ENCODE data around the gene SMIM21.

SMIM21 gene

DNA sequence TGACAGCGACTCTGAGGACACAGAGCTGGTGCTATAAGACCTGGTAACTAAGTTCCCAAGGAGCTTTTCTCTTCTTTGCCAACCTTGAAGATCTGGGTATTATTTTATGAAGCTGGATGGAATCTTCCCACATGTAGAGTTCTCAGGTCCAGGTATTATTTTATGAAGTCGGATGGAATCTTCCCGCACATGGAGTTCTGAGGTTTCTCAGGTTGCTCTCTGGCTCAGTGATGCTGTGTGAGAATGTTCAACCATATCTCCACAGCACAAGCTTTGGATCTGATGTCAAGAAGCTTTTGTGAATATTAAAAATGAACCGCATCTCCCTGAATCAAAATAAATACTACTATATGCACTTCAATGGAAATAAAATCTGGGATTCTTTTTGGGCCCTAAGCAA is at the start of gene SMIM21:
Gene SMIM21 (minus strand): TSS at position 101 of the 400 bp plus-strand sequence. CDS start 140 bp downstream, outside the sequence.
- DNase-seq = no peak

DNA sequence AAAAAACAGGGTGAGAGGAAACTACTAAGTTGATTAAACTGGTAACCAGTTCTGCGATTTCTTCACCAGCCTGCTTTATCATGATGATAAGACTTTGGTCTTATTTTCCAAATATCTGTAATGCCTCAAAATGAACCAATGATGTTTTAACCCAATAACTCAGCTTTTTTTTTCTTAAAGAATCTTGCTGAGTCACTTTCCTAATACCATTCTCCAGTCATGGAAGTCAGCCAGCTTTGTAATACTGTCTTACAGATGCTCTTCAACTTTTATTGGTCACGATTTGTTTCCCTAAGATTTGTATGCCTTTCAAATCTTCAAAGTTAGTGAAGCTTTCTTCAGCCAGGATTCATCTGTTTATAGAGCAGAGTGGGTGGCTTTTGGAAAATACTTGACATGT is 47.7 kb upstream of the SMIM21 start:
- DNase-seq = no peak

DNA sequence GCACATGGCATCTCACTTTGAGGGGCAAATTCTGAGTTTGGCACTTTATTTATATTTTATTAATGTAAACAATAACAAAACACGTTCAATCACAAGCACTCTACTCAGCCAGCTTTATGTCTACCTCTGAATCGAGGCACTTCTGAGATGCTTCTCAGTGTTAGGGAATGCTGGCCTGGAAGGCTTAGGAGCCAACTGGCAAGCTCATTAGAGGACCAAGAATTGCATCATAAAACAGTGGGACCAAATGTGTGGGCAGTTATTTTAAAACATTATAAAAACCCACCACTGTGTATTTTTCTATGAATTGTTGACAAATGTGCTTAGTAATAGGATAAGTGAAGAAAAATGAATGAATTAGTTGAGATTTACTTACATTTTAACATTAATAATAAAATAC is 46.8 kb upstream of the SMIM21 start:
- DNase-seq = no peak

DNA sequence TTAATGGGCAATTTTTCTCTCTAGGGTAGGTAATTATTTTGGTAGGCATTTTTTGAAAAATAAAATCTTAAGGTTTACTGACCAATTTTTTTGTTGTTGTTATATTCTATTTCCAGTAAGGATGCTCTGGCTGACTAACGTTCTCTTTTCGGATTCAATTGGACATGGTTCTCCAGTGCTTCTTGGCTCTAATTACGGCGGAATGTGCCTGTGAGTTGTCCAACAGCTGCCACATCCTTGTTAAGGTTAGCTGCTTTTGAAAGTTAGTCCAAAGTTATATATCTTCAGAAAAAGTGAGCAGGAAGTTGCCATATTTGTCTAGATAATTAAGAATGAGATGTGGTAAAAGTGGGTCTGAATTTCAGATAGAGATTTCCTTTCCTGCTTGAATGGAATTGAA is 45.8 kb upstream of the SMIM21 start:
- no peak for DNase-seq

DNA sequence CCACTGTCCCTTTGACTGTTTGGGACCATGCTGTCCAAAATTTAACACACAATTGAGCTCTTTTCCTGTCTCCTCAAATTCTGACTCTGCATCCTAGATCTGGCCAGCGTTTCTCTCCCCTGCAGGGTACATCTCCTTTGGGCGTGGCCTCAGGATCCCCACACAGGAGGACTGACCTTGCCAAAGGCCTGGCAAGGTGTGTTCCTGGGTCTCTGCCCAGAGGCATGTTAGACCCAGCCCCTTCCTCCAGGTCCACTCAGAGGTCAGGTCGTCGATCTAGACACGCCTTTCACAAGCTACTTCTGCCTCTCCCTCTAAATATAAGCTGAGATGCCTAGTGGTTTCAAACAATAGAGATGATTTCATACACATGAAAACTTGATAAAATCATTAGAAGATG is 45.4 kb upstream of the SMIM21 start:
- no peak for DNase-seq

DNA sequence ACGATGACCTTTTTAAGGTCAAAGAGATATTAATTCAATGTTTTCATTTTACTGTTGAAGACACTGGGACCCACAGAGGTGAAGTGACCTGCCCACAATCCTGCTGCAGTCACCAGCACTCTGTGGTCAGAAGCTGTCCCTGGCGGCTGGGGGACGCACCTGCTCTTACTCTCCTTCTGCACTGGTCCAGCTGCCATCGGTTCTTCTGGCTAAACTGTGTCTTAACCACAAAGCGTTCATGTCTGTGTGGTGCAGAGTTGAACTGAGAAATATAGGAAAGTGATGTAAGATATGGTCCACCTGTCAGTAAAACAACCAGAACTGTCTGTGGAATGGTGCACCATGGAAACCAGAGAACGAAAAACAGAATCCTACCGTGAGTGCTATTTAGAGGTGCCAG is 44.9 kb upstream of the SMIM21 start:
- no peak for DNase-seq

DNA sequence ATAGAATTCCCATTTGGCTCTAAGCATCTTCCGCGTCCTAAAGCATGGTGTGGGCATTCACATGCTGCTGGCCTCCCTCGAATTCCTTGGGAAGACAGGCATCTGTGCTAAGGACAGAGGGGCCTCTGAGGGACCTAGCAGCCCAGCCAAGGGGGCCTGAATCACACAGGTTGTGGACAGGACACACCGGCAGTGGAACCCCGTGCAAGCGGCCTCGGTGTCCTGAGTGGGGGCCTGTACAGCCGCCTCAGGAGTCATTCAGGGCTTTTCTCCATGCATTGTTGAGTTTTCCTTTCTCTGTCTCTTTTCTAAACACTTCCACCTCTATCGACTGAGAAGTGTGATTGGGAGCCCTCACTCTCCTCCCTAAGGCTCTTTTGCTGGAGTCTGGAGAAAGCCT is 44.3 kb upstream of the SMIM21 start:
- no peak for DNase-seq

DNA sequence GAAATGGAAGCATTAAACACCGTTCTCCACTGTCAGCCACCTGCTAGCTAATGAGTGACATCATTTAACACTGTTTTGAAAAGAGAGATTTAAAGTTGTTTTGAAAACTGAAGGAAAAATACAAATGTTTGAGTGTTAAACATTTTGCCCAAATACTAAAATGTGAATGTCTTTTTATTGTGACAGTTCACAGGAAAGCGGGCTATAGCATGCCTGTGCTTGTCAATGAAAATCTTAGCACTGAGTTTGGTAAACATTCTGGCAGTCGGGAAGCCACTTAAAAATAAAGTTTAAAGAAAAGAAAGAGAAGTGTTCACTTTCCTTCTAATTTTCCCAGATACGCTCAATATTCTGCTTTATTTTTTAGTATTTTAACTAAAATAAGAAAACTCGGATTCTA is 40.3 kb upstream of the SMIM21 start:
- DNase-seq = peak; percentile 1

DNA sequence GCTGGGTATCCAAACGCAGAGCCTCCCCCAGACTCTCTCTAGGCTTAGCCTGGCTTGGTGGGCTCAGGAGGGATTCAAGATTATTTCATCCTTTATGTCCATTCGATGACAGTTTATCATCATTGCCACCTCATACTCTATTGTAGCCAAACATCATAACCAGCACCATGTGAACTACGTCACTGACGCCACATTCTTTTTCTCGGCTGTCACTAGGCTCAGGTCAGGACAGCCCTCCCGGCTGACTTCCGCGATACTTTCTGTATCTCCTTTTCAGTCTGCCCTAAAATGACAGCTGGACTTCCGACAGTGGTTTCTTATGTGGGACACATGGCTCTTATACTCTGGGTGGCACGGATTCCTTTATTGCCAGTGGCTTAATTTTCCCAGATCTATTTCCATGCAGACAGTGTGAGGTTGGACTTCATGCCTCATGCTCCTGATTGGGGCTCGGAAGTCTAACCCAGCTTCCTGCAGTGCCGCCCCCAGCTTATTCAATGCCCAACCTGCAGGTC is 39.8 kb upstream of the SMIM21 start:
- no peak for DNase-seq

DNA sequence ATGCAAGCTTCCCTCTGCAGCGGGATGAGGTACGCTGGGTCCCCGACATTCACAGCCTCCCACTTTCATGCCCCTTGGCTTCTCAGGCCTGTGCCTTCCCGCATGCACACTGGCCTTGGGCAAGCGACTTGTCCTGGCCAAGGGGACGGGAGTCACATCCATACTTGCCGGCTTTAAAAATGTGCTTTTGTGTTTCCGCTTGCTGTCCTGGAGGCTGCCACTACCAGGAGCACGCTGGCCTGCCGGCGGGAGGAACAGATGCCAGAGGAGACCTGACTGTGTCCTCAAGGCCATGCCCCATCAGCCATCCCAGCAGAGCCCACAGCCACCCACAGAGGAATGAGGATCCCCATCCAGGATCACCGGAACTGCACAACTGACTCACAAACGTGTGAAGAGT is 36.9 kb upstream of the SMIM21 start:
- no peak for DNase-seq

DNA sequence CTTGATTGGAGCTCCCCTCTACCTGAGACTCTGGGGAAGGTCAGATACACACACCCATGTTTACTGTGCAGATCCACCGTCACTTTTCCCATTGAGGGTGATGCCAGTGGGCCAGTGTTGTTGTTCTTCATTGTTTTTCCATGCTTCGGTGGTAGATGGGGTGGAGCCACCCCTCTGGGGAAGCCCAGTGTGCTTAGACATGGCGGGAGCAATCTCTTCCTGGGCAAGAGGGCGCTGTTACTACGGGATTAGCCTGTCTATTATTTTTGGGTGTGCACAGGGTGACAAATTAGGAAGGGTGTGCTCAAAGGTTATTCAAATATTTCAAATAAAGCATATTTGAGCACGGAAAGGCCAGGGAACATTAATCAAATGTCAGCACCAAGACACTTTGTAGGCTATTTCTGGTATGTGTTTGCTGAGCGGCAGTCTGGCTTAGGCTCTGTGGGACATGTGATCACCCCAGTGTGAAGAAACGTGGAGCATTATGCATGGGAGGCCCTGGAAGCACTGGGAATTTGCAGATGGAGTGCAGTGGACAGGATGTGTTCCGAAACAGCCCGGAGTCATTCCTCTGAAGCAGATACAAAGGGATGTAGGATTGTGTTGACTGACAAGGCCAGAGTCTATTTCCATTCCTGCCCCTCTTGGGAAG is 34.8 kb upstream of the SMIM21 start:
- no peak for DNase-seq

DNA sequence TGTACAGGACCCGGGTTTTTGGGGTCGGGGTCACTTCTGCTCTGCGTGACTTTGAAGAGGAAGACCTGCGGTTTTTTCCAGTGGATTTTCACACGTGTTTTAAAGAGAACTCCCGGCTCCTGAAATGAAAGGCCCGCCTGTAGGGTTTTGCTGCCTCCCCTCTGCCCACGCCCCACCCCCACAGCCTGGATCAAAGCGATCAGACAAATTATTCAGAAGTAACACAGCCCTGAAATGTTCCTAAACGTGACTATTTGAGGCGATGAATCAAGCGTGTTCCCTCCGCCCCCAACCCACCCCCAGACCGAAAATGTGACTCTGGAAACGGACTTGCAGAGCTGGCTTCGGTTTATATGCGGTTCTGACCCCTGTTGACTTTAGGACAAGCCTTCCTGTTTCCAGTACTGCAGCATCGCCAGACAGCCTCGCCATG is 28.7 kb upstream of the SMIM21 start:
- DNase-seq = no peak

DNA sequence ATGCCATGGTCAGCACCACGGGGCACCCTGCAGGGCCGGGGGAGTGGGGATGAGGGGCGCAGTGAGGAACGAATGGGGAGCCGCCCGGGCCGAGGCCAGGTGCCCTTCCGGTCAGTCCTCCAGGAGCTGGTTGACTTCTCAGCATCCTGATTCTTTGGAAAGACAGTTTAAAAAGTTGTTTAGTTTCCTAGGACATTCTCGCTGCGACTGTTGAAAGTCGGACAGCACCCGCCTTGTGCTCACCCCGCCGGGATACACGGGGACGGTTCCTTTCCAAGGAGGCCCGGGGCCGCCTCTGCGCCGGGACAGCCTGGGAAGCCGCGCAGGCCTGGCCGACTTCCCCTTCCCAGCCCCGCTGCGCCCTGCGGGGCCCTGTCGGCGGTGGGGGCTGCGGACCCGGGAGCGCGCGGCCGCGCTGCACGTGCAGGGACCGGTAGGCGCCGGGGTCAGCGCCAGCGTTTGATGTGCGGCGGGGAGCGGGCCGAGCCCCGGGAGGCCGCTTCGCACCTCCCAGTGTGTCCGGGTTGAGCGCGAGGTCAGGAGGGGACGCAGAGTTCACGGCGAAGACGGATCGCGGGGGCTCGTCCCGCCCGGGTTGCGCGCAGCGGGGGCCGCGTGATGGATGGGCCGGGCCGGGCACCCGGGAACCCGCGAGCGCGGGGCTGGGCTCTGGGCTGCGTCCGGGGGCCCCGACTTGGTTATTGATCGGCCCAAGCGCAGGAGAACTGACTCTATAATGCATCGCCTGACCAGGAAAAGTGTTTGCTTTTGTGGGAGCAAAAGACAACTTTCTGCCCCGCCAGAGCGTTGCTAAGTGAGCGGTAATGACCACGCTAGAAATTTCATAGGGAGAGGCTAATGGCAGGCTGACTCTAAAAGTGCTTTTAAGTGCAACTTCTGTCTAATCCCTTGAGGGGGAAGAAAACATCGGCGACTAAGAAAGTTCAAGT is 28.0 kb upstream of the SMIM21 start:
- no peak for DNase-seq

DNA sequence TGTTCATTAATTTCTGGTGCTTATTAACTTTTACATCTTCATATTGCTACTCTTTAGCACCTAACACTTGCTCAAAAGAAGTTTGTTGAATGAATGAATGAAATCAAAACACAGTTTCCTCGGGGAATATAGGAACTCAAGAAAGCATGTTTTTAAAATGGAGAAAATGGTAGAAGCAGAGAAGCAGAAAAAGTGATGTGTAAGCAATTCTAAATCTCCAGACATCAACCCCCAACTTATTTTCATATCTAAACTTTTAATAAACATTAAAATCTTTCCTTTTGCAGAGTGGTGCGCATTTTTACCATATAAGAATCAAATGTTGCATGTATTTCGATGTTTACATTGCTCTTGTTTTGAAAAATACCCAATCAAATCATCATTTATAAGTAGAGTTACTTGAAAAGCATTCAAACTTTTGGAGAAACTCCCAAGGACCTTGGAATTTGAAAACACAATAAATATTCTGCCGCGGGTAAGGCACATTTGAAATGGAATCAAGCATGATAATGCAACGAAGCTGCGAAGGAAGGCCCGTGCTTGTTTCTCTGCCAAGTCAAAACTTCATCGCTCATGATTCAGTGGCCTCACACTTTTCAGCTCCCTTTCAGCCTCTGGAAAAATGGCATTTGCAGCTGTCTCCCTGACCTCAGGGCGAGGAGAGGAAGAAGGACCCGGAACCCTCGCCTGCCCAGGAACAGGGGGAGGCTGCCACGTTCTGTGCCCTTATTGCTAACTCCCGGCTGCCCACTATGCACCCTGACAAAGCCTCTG is 26.7 kb upstream of the SMIM21 start:
- no peak for DNase-seq

DNA sequence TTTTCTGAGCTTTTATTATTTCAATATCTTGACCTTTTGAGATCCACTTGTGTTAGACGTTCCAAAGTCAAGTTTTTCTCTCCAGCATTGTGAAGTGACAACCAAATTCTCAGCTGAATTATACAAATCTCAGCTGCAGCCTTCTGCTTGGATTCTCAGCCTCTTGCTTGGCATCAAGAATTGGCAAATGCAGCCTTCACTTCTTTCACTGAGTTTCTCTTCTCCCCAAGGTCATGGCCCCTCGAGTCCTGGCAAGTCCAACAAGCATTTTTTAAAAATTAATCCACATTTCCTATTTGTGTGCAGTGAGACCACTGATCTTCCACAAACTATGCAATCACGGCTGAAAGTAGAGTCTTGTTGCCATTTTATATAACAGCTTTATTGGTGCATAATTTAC is 23.4 kb upstream of the SMIM21 start:
- DNase-seq = no peak

DNA sequence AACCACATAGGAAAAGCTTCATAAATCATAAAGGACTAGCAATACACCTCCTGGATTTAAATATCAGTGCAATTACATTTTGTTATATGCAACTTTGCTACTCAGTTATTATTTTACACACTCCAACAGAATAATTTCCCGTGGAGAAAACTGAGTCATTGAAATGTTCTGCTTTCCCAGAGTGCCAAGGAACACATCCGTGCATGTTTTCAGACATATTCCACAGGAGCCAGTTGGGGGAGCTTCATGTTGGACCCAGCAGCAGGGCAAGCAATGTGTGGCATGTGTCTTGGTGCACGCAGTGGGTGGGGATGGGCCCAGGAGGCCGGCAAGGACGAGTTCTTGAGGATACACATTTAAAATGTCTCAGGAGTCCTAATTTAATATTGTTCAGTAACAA is 14.4 kb upstream of the SMIM21 start:
- no peak for DNase-seq

DNA sequence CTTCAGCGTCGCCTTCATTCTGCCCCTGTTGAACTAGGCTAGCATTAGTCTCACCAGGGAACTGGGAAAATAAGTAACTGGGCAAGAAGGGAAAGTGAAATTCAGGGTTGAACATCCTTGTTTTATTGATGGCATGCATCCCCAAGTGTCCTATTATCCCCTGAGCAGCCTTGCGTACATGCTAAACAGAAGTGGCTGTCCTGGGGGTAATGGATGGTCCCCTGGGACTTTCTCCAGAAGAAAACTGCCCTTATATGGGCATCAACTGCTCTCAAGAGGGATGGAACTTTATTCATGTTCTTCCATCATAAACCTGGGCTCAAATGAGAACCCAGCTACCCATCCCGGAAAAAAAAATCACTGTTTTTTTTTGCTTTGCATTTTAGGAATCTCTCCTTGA is 11.8 kb upstream of the SMIM21 start:
- DNase-seq = peak; percentile 40

DNA sequence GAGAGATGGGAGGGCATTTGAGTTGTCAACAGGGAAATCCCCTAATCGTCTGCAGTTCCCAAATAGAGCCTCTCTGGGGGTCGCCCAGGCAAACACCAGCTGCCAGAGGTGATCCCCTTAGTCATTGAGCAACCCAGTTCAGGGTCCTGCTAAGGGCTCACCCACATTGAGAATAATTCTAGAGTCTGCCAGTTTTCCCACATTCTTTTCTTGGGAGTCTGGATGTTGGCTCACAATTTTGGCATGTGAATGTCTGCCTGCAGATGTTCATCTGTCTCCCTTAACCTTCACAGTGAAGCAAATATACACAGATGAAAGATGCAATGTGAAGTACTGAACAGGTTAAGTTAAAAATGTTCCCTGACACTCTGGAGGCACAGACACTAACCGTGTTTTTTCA is 11.4 kb upstream of the SMIM21 start:
- DNase-seq = peak; percentile 1

DNA sequence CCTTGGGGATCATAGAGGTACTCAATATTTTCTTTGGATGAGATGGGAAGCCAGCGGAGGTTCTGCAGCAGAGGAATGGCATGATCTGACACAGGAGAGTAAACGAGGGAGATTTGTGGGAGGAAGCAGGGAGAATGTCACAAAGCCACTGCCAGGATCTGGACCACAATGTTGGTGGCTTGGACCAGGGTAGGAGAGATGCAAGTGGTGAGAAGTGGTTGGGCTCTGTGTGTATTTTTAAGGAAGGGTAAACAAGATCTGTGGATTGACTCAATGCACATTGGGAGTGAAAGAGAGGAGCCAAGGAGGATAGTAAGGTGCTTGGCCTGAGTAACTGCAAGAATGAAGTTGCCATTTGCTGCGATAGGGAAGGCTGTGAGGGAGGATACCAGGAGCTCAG is 10.5 kb upstream of the SMIM21 start:
- no peak for DNase-seq

DNA sequence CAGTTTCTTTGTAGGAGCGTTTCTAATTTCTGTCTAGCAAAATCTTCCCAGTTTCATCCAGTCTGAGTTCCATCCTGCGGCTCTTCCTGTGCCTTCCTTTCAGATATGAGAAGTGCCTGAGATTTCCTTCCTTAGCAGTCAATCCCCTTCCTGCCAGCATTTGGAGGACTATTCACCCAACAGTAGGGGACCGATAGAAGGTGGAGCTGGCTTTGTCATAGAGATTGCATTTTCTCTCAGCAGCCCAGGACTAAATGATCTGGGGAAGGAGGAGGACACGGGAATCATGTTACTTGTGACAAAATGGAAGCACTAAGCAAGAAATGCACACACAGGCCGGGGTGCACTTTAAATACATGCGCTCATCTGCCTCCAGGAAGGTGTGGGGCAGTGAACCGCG is 5.6 kb upstream of the SMIM21 start:
- no peak for DNase-seq

DNA sequence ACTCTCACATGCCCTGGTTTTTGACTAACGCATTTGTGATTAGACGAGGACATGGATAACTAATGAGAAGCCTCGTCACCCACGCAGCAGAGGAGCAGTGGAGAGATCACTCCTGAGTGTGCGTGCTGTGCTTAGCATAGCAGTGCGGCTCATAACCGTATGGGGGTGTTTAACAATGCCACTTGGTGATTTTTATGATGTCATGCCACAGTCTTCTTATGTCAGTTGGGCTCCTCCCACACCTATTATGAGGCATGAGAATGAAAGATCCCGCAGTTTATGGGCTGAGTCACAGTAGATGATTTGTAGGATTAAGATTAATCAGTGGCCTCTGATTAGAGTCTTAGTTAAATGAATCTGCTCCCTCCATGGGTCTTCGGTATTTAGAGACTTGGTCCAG is 2.5 kb upstream of the SMIM21 start:
- DNase-seq = no peak

DNA sequence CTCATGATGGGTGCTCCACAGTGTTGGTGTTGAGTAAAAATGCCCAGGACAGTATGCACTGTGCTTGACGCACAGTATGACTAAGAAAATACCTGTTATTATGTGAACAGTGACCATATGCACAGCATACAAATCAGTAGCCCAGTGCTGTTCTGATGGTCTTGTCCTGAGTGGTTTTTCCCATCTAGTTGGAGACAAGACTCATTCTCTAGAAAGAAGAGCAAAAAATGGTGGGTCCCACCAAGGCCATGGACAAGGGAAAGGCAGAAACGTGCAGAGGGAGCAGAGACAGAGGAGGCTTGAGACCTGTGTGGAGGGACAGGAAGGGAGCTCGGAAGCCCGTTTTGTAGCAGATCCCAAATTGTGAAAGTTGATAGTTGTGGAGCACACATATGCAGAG is 987 bp upstream of the SMIM21 start:
- DNase-seq = no peak

DNA sequence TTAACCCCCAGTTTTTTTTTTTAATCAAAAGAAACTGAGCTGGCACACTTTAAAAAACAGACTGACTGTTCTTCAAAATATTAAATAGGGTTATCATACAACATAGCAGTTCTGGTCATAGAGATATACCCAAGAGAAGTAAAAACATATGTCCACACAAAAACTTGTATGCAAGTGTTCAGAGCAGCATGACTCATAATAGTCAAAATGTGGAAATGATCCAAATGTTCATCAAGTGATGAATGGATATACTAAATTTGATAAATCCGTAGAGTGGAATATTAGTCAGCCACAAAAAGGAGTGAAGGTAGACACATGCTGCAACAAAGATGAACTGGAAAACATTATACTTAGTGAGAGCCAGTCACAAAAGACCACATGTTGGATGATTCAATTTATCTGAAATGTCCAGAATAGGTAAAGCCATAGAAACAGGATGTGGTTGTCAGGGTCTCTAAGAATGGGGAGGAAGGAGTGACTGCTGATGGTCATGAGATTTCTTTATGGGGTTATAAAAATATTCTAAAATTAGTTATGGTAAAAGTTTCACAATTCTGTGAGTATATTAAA is 5.1 kb downstream of the SMIM21 start:
- no peak for DNase-seq
